HepG2 (cell line): Measurements from ENCODE around the gene BABAM2. TPM values are rescaled to one million over a fixed set of nuclear protein-coding genes. Genes with fewer than 3 reads are reported as not detected.

Experiments used
- ARID5B ChIP-seq: IDR thresholded peaks from 2 replicates; pipeline ENCODE4 v1.4.0; 2020; ENCODE audit warnings: mild to moderate bottlenecking, missing genetic modification reagents
- FOXP1 ChIP-seq, 2 experiments: fragments of 450-650 bp in 1 of 2; IDR thresholded peaks; 2 replicates each; pipeline ENCODE4 v1.6.1; 2017 to 2018; ENCODE audit warnings: antibody characterized with exemption in 1 of 2
- HBP1 ChIP-seq: IDR thresholded peaks from 2 replicates; pipeline ENCODE4 v1.6.1; 2016; ENCODE audit warnings: low read depth, control low read depth
- HDAC2 ChIP-seq: sonication (generic); formaldehyde crosslinking; IDR thresholded peaks from 2 replicates; pipeline ENCODE4 v1.4.0; 2020; ENCODE audit warnings: missing genetic modification reagents
- HMGXB3 ChIP-seq: sonication (generic); formaldehyde crosslinking; IDR thresholded peaks from 2 replicates; pipeline ENCODE4 v1.4.0; 2020; ENCODE audit warnings: missing genetic modification reagents, borderline replicate concordance
- HNRNPUL1 ChIP-seq: fragments of 200-400 bp; formaldehyde crosslinking; IDR thresholded peaks from 2 replicates; pipeline ENCODE4 v1.6.1; 2017; ENCODE audit warnings: low read depth, mild to moderate bottlenecking, low read length, moderate library complexity
- HOXA9 ChIP-seq: sonication (generic); formaldehyde crosslinking; IDR thresholded peaks from 2 replicates; pipeline ENCODE4 v1.8.1; 2022; ENCODE audit warnings: missing genetic modification reagents, mild to moderate bottlenecking, moderate library complexity, borderline replicate concordance
- MED1 ChIP-seq: sonication (generic); formaldehyde crosslinking; IDR thresholded peaks from 2 replicates; pipeline ENCODE4 v1.4.0; 2020; ENCODE audit warnings: missing genetic modification reagents
- NFE2L2 ChIP-seq: fragments of 150-350 bp; IDR thresholded peaks from 2 replicates; pipeline ENCODE4 v1.6.1; 2014; ENCODE audit warnings: low read length
- PBX2 ChIP-seq: IDR thresholded peaks from 2 replicates; pipeline ENCODE4 v1.6.1; 2016; ENCODE audit warnings: control low read depth
- SMAD1 ChIP-seq: sonication (generic); formaldehyde crosslinking; IDR thresholded peaks from 2 replicates; pipeline ENCODE4 v1.4.0; 2020; ENCODE audit warnings: missing genetic modification reagents, low read depth, mild to moderate bottlenecking, borderline replicate concordance
- TBX2 ChIP-seq: sonication (generic); formaldehyde crosslinking; IDR thresholded peaks from 2 replicates; pipeline ENCODE4 v1.5.0; 2020; ENCODE audit warnings: missing genetic modification reagents, mild to moderate bottlenecking, borderline replicate concordance
- ZIK1 ChIP-seq: sonication (generic); formaldehyde crosslinking; IDR thresholded peaks from 2 replicates; pipeline ENCODE4 v1.5.0; 2020; ENCODE audit warnings: mild to moderate bottlenecking, low read depth, missing genetic modification reagents, borderline replicate concordance
- ZNF430 ChIP-seq: sonication (generic); formaldehyde crosslinking; IDR thresholded peaks from 2 replicates; pipeline ENCODE4 v1.9.0; 2021; ENCODE audit warnings: mild to moderate bottlenecking, missing genetic modification reagents
- ZNF567 ChIP-seq: sonication (generic); formaldehyde crosslinking; IDR thresholded peaks from 2 replicates; pipeline ENCODE4 v1.8.1; 2023; ENCODE audit warnings: mild to moderate bottlenecking, missing genetic modification reagents, borderline replicate concordance
- ZNF703 ChIP-seq: sonication (generic); formaldehyde crosslinking; IDR thresholded peaks from 2 replicates; pipeline ENCODE4 v1.5.1; 2020; ENCODE audit warnings: missing genetic modification reagents, mild to moderate bottlenecking, moderate library complexity, borderline replicate concordance
- ZNF776 ChIP-seq: sonication (generic); formaldehyde crosslinking; IDR thresholded peaks from 2 replicates; pipeline ENCODE4 v1.4.0; 2020; ENCODE audit warnings: mild to moderate bottlenecking, missing genetic modification reagents
- polyA plus RNA-seq, 8 experiments: library from polyadenylated mRNA; depleted of rRNA in 3 of 8; stranded (reverse) in 7 of 8; unstranded in 1 of 8; fragments of >200 nt; fragmentation: Illumina TruSeq in 4 of 8; extraction: Trizol in 4 of 8; gene quantifications; 2 replicates each; pipeline versions ENCODE4 v1.2.1 to v1.2.3, GENCODE V29; 2011 to 2016; ENCODE audit warnings: low read depth in 4 of 8, missing spikeins in 1 of 8, mixed read lengths in 1 of 8; ENCODE audit not compliant: insufficient read depth in 1 of 8
- total RNA-seq, 5 experiments: library from RNA; depleted of rRNA; stranded (reverse); fragments of >200 nt; fragmentation: Illumina TruSeq; extraction: Trizol; gene quantifications; 2 replicates each; pipeline ENCODE4 v1.2.3, GENCODE V29; 2016; ENCODE audit warnings: low read depth in 1 of 5

BABAM2 gene
- total and polyA plus RNA-seq, 2 of the 13 experiments (the other 11 are each of a cell fraction or from before 2014, with no cell fraction given): 24.9 to 28.0 TPM

GRCh38 chr2:28359222-28360057 is 468.9 kb downstream of the BABAM2 start (continued):
- 0 out of 2 replicates have a peak, but pooled peaks have one; percentile 49 for TF ChIP-seq ZNF567 (CRISPR knock-in tag)
- peak; percentile 48; the same call in 1 of the 2 replicates for TF ChIP-seq TBX2 (CRISPR knock-in tag)
- no peak for TF ChIP-seq NFE2L2
- TF ChIP-seq ZIK1: 0 out of 2 replicates have a peak, but pooled peaks have one; percentile 50
- peak; percentile 56; the same call in 1 of the 2 replicates for TF ChIP-seq ARID5B (CRISPR knock-in tag)
- 0 out of 2 replicates have a peak, but pooled peaks have one; percentile 32 for TF ChIP-seq SMAD1
- TF ChIP-seq HBP1 (CRISPR knock-in tag): no peak
- no peak for TF ChIP-seq ZNF703 (CRISPR knock-in tag)
- TF ChIP-seq ZNF430 (CRISPR knock-in tag): 0 out of 2 replicates have a peak, but pooled peaks have one; percentile 27
- TF ChIP-seq FOXP1 (IDR thresholded peaks at IDR 0.05): no peak
- peak; percentile 56 for TF ChIP-seq FOXP1 (CRISPR knock-in tag; IDR thresholded peaks at IDR 0.05)
- TF ChIP-seq HNRNPUL1: no peak
- peak; percentile 16; the same call in 1 of the 2 replicates for TF ChIP-seq HDAC2 (CRISPR knock-in tag)
- no peak for TF ChIP-seq ZNF776 (CRISPR knock-in tag)
- peak; percentile 64; the same call in 1 of the 2 replicates for TF ChIP-seq HMGXB3
- no peak for TF ChIP-seq PBX2
- peak; percentile 46 for TF ChIP-seq MED1 (CRISPR knock-in tag)
- no peak for TF ChIP-seq HOXA9 (CRISPR knock-in tag)
